ENCODE results near the gene MOV10. TPM values are rescaled to one million over a fixed set of nuclear protein-coding genes. Genes with fewer than 3 reads are reported as not detected.

The MOV10 gene
- 100 to 1,000 TPM in 2 of 6 donors, 10 to 100 TPM in 4; 26.5 to 161 (median 56.0) TPM for total RNA-seq

GRCh38 chr1:112674440-112674985, at the start of gene MOV10:
Gene MOV10 (plus strand): TSS chr1:112674659. CDS start chr1:112674913, 254 bp downstream.
- peak in 1 of 4 donors; percentile 55 for TF ChIP-seq POLR2A (IDR thresholded peaks at IDR 0.05)
- peak; percentile 40 to 44 for TF ChIP-seq POLR2AphosphoS5 (IDR thresholded peaks at IDR 0.05)
- no peak for TF ChIP-seq EP300 (IDR thresholded peaks at IDR 0.05)
- DNase-seq: peak; percentile 84 to 93
- WGBS, 2 donors: 0% methylated on average over 12 to 28 of the region's 30 CpGs

GRCh38 chr1:112625696-112626095, 48.8 kb upstream of the MOV10 start:
- DNase-seq (no peak), ATAC-seq (ENCODE audit: low FRiP score in 2 of 2) (peak; percentile 22 to 39)
- Histone ChIP-seq H3K4me3 (no peak overlapping the region), H3K36me3 (peaks cover 0 to 11% (median 0%) of the 10 kb centered on the region in 4 donors), H3K4me1 (peaks cover 61 to 91% (median 71%) of the 10 kb centered on the region in 4 donors), H3K27ac (no peak overlapping the region), H3K27me3 (no peaks in the 10 kb centered on the region), H3K9me3 (no peaks in the 10 kb centered on the region)
- WGBS, 2 donors: 90 to 100% methylated on average over 2 of the region's 2 CpGs
- TF ChIP-seq CTCF (IDR thresholded peaks at IDR 0.05): no peak
- TF ChIP-seq POLR2A (IDR thresholded peaks at IDR 0.05): no peak
- no peak for TF ChIP-seq POLR2AphosphoS5 (IDR thresholded peaks at IDR 0.05)
- no peak for TF ChIP-seq EP300 (IDR thresholded peaks at IDR 0.05)

More at GRCh38 chr1:112674440-112674985, at the start of gene MOV10:
- Histone ChIP-seq H3K27ac (peak within 1 kb of the TSS; percentile 88 to 97 (median 94)), H3K27me3 (no peaks in the 10 kb centered on the region), H3K4me1 (peaks cover 17 to 28% (median 22%) of the 10 kb centered on the region in 4 donors), H3K9me3 (no peaks in the 10 kb centered on the region), H3K4me3 (peak within 1 kb of the TSS; percentile 74 to 95 (median 88)), H3K36me3 (peaks cover 5 to 32% (median 15%) of the 10 kb centered on the region in 4 donors)
- ATAC-seq (ENCODE audit: low FRiP score in 2 of 2): peak; percentile 84 to 86

- DNase-seq (no peak), ATAC-seq (ENCODE audit: low FRiP score in 2 of 2) (no peak)
- TF ChIP-seq CTCF (IDR thresholded peaks at IDR 0.05) (no peak), POLR2AphosphoS5 (IDR thresholded peaks at IDR 0.05) (no peak), POLR2A (IDR thresholded peaks at IDR 0.05) (no peak), EP300 (IDR thresholded peaks at IDR 0.05) (no peak)
- peaks cover 56 to 89% (median 67%) of the 10 kb centered on the region in 4 donors for H3K4me1 ChIP-seq
- H3K4me3 ChIP-seq: no peak overlapping the region
- no peaks in the 10 kb centered on the region for H3K27me3 ChIP-seq
- no peak overlapping the region for H3K27ac ChIP-seq
- H3K9me3 ChIP-seq: no peaks in the 10 kb centered on the region
- WGBS, 2 donors: 90 to 94% methylated on average over 5 of the region's 5 CpGs
- H3K36me3 ChIP-seq: peaks cover 0 to 11% (median 0%) of the 10 kb centered on the region in 4 donors
Measured at GRCh38 chr1:112626193-112626592, 48.3 kb upstream of the MOV10 start.

GRCh38 chr1:112626887-112627286, 47.6 kb upstream of the MOV10 start:
- Histone ChIP-seq H3K27ac (peak overlapping the region in 2 of 4 donors; percentile 52 to 55), H3K4me3 (no peak overlapping the region), H3K27me3 (no peaks in the 10 kb centered on the region), H3K9me3 (no peaks in the 10 kb centered on the region), H3K36me3 (peaks cover 0 to 16% (median 0%) of the 10 kb centered on the region in 4 donors), H3K4me1 (peaks cover 49 to 82% (median 64%) of the 10 kb centered on the region in 4 donors)
- TF ChIP-seq POLR2A (IDR thresholded peaks at IDR 0.05) (no peak), EP300 (IDR thresholded peaks at IDR 0.05) (no peak), POLR2AphosphoS5 (IDR thresholded peaks at IDR 0.05) (no peak), CTCF (IDR thresholded peaks at IDR 0.05) (no peak)
- DNase-seq (no peak), ATAC-seq (ENCODE audit: low FRiP score in 2 of 2) (no peak)

- WGBS, 2 donors: 81 to 84% methylated on average over 2 of the region's 2 CpGs
- Histone ChIP-seq H3K4me3 (no peak overlapping the region), H3K36me3 (peaks cover 0 to 16% (median 0%) of the 10 kb centered on the region in 4 donors), H3K9me3 (no peaks in the 10 kb centered on the region), H3K4me1 (peaks cover 48 to 66% (median 62%) of the 10 kb centered on the region in 4 donors), H3K27ac (peak overlapping the region in 1 of 4 donors; percentile 55), H3K27me3 (no peaks in the 10 kb centered on the region)
- no peak for ATAC-seq (ENCODE audit: low FRiP score in 2 of 2)
- TF ChIP-seq EP300 (IDR thresholded peaks at IDR 0.05) (no peak), POLR2A (IDR thresholded peaks at IDR 0.05) (no peak), CTCF (IDR thresholded peaks at IDR 0.05) (no peak), POLR2AphosphoS5 (IDR thresholded peaks at IDR 0.05) (no peak)
- no peak for DNase-seq
Measured at GRCh38 chr1:112628516-112628915, 45.9 kb upstream of the MOV10 start.
